Lung (tissue), 12 donors: ENCODE data around the gene FKBP9. TPM values are rescaled to one million over a fixed set of nuclear protein-coding genes. Genes with fewer than 3 reads are reported as not detected.

Experiments
- ATAC-seq: fragments of 200-7000 bp; cut with Tn5 transposase; one replicate; pipeline ENCODE4 v1.9.1; 2020; ENCODE audit warnings: moderate number of reproducible peaks; ENCODE audit not compliant: insufficient read depth, low FRiP score
- DNase-seq, 3 donors: peaks; one replicate each; pipeline ENCODE4 v3.0.0-alpha.2; 2013 to 2017
- H3K27ac ChIP-seq, 2 donors: one replicate each; pipeline ENCODE4 v1.5.1; 2013; ENCODE audit warnings: mild to moderate bottlenecking in 2 of 2, moderate library complexity in 2 of 2, control low read depth in 1 of 2, inconsistent platforms in 1 of 2, low read depth in 1 of 2, low read length in 1 of 2
- H3K27me3 ChIP-seq, 3 donors: one replicate each; pipeline ENCODE4 v1.5.1; 2013; ENCODE audit warnings: low read length in 2 of 3; ENCODE audit not compliant: control insufficient read depth in 3 of 3, insufficient read depth in 3 of 3
- H3K36me3 ChIP-seq, 4 donors: one replicate each; pipeline ENCODE4 v1.5.1; 2013; ENCODE audit warnings: low read length in 4 of 4, mild to moderate bottlenecking in 1 of 4, moderate library complexity in 1 of 4; ENCODE audit not compliant: control insufficient read depth in 4 of 4, insufficient read depth in 4 of 4
- H3K4me1 ChIP-seq, 5 donors: one replicate each; pipeline ENCODE4 v1.5.1; 2013; ENCODE audit warnings: low read length in 5 of 5, mild to moderate bottlenecking in 2 of 5, moderate library complexity in 1 of 5; ENCODE audit not compliant: control insufficient read depth in 5 of 5, insufficient read depth in 5 of 5
- H3K4me3 ChIP-seq: one replicate; pipeline ENCODE4 v1.5.1; 2013; ENCODE audit warnings: mild to moderate bottlenecking, control low read depth, moderate library complexity
- H3K9ac ChIP-seq, 2 donors: one replicate each; pipeline ENCODE4 v1.5.1; 2013; ENCODE audit warnings: low read length in 2 of 2, control low read depth in 1 of 2; ENCODE audit not compliant: insufficient read depth in 1 of 2
- H3K9me3 ChIP-seq, 4 donors: one replicate each; pipeline ENCODE4 v1.5.1; 2013; ENCODE audit warnings: low read length in 3 of 4, mild to moderate bottlenecking in 1 of 4, moderate library complexity in 1 of 4; ENCODE audit not compliant: control insufficient read depth in 4 of 4, insufficient read depth in 3 of 4
- WGBS, 2 donors: extraction: QIAGEN DNeasy Blood & Tissue Kit; methylation state at CpG; one replicate each; pipeline ENCODE4 v1.1.7; 2013; 5-methylcytosine and 5-hydroxymethylcytosine counted together
- polyA plus RNA-seq, 2 donors: library from polyadenylated mRNA; stranded (reverse); fragments of 200-250 nt; gene quantifications; one replicate each; pipeline ENCODE4 v1.2.1, GENCODE V29; 2013
- total RNA-seq, 2 donors: library from RNA; depleted of rRNA in 1 of 2; stranded (reverse); fragments of >200 nt in 1 of 2; gene quantifications; one replicate each; pipeline ENCODE4 v1.2.1, GENCODE V29; 2014 to 2021
- TF ChIP-seq, protein P1 (sequence below): IDR thresholded peaks from 2 replicates; pipeline ENCODE4 v1.5.1; 2012; ENCODE audit warnings: mild to moderate bottlenecking; ENCODE audit errors: control extremely low read depth, extremely low read depth
- donor health status: control.
- donor health status: control.
- donor health status: Bipolar disorder and iron deficiency.
- donor health status: healthy.
- donor health status: DM: yes; HTN: yes; CAD: no.

FKBP9 gene
- total and polyA plus RNA-seq, 4 donors = 24.2 to 118 (median 74.1) TPM

- no peaks in the 10 kb centered on the region for H3K27me3 ChIP-seq
- H3K4me3 ChIP-seq = no peak overlapping the region
- 96 to 97% methylated on average over 2 of the region's 2 CpGs for whole genome bisulfite sequencing, 2 donors
- no peak overlapping the region for H3K27ac ChIP-seq
- ATAC-seq = no peak
- DNase-seq = no peak
- H3K36me3 ChIP-seq = peaks cover 0 to 15% (median 3%) of the 10 kb centered on the region in 4 donors
- TF ChIP-seq, protein P1, sequence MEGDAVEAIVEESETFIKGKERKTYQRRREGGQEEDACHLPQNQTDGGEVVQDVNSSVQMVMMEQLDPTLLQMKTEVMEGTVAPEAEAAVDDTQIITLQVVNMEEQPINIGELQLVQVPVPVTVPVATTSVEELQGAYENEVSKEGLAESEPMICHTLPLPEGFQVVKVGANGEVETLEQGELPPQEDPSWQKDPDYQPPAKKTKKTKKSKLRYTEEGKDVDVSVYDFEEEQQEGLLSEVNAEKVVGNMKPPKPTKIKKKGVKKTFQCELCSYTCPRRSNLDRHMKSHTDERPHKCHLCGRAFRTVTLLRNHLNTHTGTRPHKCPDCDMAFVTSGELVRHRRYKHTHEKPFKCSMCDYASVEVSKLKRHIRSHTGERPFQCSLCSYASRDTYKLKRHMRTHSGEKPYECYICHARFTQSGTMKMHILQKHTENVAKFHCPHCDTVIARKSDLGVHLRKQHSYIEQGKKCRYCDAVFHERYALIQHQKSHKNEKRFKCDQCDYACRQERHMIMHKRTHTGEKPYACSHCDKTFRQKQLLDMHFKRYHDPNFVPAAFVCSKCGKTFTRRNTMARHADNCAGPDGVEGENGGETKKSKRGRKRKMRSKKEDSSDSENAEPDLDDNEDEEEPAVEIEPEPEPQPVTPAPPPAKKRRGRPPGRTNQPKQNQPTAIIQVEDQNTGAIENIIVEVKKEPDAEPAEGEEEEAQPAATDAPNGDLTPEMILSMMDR = no peak
- H3K9ac ChIP-seq = no peak overlapping the region
- H3K4me1 ChIP-seq = no peaks in the 10 kb centered on the region
- no peaks in the 10 kb centered on the region for H3K9me3 ChIP-seq
Observed at GRCh38 chr7:33009734-33010133, 52.5 kb downstream of the FKBP9 start.

DNA sequence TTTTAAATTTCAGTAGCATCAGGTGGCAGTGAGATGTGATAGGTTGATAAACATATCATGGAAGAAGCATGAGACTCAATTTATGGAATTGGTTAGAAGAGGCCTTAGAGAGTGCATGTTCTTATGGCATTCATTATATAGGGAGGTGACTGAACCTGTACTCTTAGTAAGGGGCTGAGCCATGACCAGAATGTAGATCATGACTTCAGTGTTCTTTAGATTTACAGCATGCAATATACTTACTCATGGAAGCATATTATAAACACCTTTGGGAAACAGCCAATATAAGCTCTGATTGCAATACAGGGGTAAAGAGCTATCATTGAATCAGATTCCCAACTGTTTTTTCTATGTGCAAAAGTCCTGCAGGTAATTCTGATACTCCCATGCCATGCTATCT, 55.1 kb downstream of the FKBP9 start:
- DNase-seq (no peak), ATAC-seq (no peak)
- TF ChIP-seq, protein P1 = no peak
- H3K4me3 ChIP-seq = no peak overlapping the region
- H3K27ac ChIP-seq = no peak overlapping the region
- H3K4me1 ChIP-seq = no peaks in the 10 kb centered on the region
- no peaks in the 10 kb centered on the region for H3K9me3 ChIP-seq
- H3K27me3 ChIP-seq = no peaks in the 10 kb centered on the region
- peaks cover 6 to 11% (median 8%) of the 10 kb centered on the region in 4 donors for H3K36me3 ChIP-seq
- H3K9ac ChIP-seq = no peak overlapping the region

GRCh38 chr7:33024189-33024757, 67.0 kb downstream of the FKBP9 start:
- Histone ChIP-seq H3K9me3 (no peaks in the 10 kb centered on the region), H3K4me3 (no peak overlapping the region), H3K36me3 (peaks cover 5 to 17% (median 9%) of the 10 kb centered on the region in 4 donors), H3K27me3 (no peaks in the 10 kb centered on the region), H3K4me1 (no peaks in the 10 kb centered on the region), H3K27ac (no peak overlapping the region), H3K9ac (no peak overlapping the region)
- TF ChIP-seq, protein P1 = no peak
- WGBS, 2 donors = 90 to 95% methylated on average over 4 of the region's 4 CpGs
- DNase-seq (peak in 1 of 3 donors; percentile 18), ATAC-seq (no peak)

DNA sequence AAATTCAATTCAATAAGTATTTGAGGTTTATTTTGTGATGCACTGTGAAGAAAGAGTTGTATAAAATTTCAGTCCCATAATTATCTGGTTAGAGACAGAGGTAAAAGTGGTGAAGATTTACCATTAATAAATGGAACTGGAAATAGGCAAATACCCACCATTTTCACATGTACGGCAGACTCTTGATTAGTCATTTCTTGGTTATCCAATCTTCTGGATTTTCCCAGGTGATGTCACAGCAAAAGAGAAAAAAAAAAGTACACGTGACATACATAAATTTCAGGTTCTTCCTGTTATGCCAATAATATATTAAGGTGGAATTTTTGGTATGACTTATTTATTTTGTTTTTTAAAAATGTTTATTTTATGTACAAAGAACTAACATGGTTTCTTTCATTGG, 78.5 kb downstream of the FKBP9 start:
- Histone ChIP-seq H3K4me3 (no peak overlapping the region), H3K4me1 (peaks cover 0 to 15% (median 3%) of the 10 kb centered on the region in 5 donors), H3K27me3 (no peaks in the 10 kb centered on the region), H3K9me3 (no peaks in the 10 kb centered on the region), H3K9ac (no peak overlapping the region), H3K27ac (no peak overlapping the region), H3K36me3 (no peaks in the 10 kb centered on the region)
- TF ChIP-seq, protein P1 = no peak
- ATAC-seq (no peak), DNase-seq (no peak)
- 88 to 89% methylated on average over 2 of the region's 2 CpGs for WGBS, 2 donors
